ENCODE measurements around the gene RNF10. TPM values are rescaled to one million over a fixed set of nuclear protein-coding genes. Genes with fewer than 3 reads are reported as not detected.

Gene RNF10
- total RNA-seq, 1 donor from 2014 or later, result 160 TPM

GRCh38 chr12:120580787-120581723 lies 46.9 kb downstream of the RNF10 start, which contains the start of gene POP5:
Gene POP5 (minus strand): TSS chr12:120581402. CDS start chr12:120581362, 40 bp downstream.
- TF ChIP-seq, protein P1, sequence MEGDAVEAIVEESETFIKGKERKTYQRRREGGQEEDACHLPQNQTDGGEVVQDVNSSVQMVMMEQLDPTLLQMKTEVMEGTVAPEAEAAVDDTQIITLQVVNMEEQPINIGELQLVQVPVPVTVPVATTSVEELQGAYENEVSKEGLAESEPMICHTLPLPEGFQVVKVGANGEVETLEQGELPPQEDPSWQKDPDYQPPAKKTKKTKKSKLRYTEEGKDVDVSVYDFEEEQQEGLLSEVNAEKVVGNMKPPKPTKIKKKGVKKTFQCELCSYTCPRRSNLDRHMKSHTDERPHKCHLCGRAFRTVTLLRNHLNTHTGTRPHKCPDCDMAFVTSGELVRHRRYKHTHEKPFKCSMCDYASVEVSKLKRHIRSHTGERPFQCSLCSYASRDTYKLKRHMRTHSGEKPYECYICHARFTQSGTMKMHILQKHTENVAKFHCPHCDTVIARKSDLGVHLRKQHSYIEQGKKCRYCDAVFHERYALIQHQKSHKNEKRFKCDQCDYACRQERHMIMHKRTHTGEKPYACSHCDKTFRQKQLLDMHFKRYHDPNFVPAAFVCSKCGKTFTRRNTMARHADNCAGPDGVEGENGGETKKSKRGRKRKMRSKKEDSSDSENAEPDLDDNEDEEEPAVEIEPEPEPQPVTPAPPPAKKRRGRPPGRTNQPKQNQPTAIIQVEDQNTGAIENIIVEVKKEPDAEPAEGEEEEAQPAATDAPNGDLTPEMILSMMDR (IDR thresholded peaks at IDR 0.05; ENCODE audit: unreplicated experiment), result no peak
- peaks cover 27% of the 10 kb centered on the region for H3K4me1 Mint-ChIP-seq
- H3K27ac Mint-ChIP-seq, result peak within 1 kb of the TSS; percentile 94
- peak; percentile 86 to 92 for DNase-seq (ENCODE audit: low spot score in 2 of 2, unreplicated experiment in 2 of 2)
- H3K36me3 Mint-ChIP-seq, result peaks cover 17% of the 10 kb centered on the region
- peaks cover 29% of the 10 kb centered on the region for H3K27me3 Mint-ChIP-seq (ENCODE audit: low read depth)
- peak within 1 kb of the TSS; percentile 99 for H3K4me3 Mint-ChIP-seq
- H3K9me3 Mint-ChIP-seq, result no peaks in the 10 kb centered on the region

GRCh38 chr12:120581998-120582397 lies 47.8 kb downstream of the RNF10 start:
- Mint-ChIP-seq H3K4me3 (peak overlapping the region; percentile 99), H3K36me3 (peaks cover 11% of the 10 kb centered on the region), H3K27me3 (ENCODE audit: low read depth) (peaks cover 34% of the 10 kb centered on the region), H3K9me3 (no peaks in the 10 kb centered on the region), H3K4me1 (peaks cover 27% of the 10 kb centered on the region), H3K27ac (peak overlapping the region; percentile 73)
- TF ChIP-seq, protein P1 (IDR thresholded peaks at IDR 0.05; ENCODE audit: unreplicated experiment), result no peak
- DNase-seq (ENCODE audit: low spot score in 2 of 2, unreplicated experiment in 2 of 2), result no peak

DNA sequence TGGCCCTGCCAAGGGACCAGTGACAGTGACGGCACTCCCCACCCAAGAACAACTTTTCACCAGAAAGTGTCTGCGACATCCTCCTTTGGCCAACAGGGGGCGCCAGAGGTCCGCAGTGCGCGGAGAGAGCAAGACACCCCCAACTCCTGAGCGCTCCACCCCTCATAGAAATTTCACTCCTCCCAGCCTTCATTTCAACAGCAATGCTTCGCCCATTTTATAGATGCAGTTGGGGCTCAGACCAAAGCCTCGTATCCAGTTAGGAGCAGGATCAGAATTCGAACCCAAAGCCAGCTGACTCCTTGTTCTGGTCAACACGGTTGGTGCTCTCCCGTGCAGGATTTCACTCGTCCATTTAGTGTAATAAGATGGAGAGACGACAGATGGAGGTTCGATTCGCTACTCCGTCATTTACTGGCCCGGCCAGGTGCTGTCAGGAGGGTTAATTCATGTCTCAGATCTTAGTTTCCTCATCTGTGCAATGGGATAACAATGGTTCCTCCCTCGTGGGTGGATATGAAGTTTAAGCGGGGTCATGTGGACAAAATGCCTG lies 49.4 kb downstream of the RNF10 start:
- Mint-ChIP-seq H3K4me1 (peaks cover 27% of the 10 kb centered on the region), H3K27ac (no peak overlapping the region), H3K36me3 (peaks cover 6% of the 10 kb centered on the region), H3K27me3 (ENCODE audit: low read depth) (peaks cover 39% of the 10 kb centered on the region), H3K4me3 (peak overlapping the region; percentile 48), H3K9me3 (no peaks in the 10 kb centered on the region)
- peak; percentile 54 to 83 for DNase-seq (ENCODE audit: low spot score in 2 of 2, unreplicated experiment in 2 of 2)
- TF ChIP-seq, protein P1 (IDR thresholded peaks at IDR 0.05; ENCODE audit: unreplicated experiment), result peak; percentile 96

DNA sequence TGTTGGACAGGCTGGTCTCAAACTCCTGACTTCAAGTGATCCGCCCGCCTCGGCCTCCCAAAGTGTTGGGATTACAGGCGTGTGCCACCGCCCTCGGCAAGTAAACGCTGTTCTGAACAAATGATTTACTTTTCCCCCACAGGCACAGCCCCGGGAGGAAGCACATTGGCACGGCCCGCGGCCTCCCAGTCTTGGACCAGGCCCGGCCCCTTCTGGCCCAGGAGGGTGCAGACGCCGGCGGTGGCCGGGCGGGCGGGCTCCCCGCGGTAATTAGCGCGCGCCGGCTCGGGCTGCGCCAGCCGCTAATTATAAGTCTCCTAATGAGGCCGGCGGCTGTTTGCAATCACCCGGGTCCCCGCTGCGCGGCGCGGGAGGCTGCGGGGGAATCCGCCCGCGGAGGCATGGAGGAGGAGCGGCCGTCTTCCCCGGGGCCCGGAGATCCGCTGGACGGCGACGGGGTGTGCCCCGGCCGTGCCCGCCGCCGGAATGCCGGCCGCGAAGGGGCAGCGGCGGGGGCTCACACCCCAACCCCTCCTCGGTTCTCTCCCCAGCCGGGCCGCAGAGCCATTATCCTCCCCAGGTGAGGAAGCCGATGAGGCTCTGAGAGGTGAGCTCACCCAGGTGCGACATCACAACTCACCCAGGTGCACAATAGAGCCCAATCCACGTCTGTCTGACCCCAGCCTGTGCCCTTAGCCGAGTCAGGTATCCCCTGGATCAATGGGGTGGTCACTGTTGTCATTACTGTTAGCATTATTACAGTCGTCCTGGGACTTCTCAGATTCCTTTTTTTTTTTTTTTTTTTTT lies 50.4 kb downstream of the RNF10 start:
- H3K9me3 Mint-ChIP-seq, result no peaks in the 10 kb centered on the region
- H3K27ac Mint-ChIP-seq, result no peak overlapping the region
- peaks cover 27% of the 10 kb centered on the region for H3K4me1 Mint-ChIP-seq
- TF ChIP-seq, protein P1 (IDR thresholded peaks at IDR 0.05; ENCODE audit: unreplicated experiment), result peak; percentile 13
- peaks cover 39% of the 10 kb centered on the region for H3K27me3 Mint-ChIP-seq (ENCODE audit: low read depth)
- peak; percentile 32 to 56 for DNase-seq (ENCODE audit: low spot score in 2 of 2, unreplicated experiment in 2 of 2)
- peaks cover 2% of the 10 kb centered on the region for H3K36me3 Mint-ChIP-seq
- H3K4me3 Mint-ChIP-seq, result peak overlapping the region; percentile 53

DNA sequence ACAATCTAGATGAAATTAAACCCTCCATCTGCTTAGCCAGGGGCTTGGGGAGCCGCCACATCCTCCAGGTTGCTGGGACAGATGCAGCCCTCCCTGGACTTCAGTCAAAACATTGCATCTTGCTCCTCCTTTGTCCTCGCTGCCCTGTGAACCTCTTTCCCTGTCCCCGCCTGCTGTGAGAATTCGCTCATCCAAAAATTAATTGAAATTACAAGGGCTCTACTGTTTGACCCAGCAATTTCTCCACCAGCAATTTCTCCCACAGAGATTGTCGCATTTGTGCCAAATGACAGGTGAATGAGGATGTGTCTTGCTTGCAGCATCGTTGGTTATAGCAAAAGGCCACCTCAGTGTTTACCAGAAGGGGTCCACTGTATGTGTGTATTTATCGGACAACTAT lies 52.0 kb downstream of the RNF10 start:
- Mint-ChIP-seq H3K9me3 (no peaks in the 10 kb centered on the region), H3K36me3 (no peaks in the 10 kb centered on the region), H3K4me3 (no peak overlapping the region), H3K27me3 (ENCODE audit: low read depth) (peaks cover 39% of the 10 kb centered on the region), H3K27ac (no peak overlapping the region), H3K4me1 (peaks cover 17% of the 10 kb centered on the region)
- no peak for DNase-seq (ENCODE audit: low spot score in 2 of 2, unreplicated experiment in 2 of 2)
- TF ChIP-seq, protein P1 (IDR thresholded peaks at IDR 0.05; ENCODE audit: unreplicated experiment), result no peak
